A549 treated with CpdA at 1 μM for 4 hours (cell line): Measurements from ENCODE around the gene FKBP3. TPM values are rescaled to one million over a fixed set of nuclear protein-coding genes. Genes with fewer than 3 reads are reported as not detected.

Source experiments
- total RNA-seq: library from RNA; stranded (reverse); fragments of 200-300 nt; extraction: Qiagen RNA extraction; gene quantifications from 5 replicates; pipeline ENCODE4 v1.2.3, GENCODE V29; 2022; ENCODE audit warnings: low read depth

Gene FKBP3
- total RNA-seq, result 115 to 141 TPM (median 116 TPM) in 5 replicates

DNA sequence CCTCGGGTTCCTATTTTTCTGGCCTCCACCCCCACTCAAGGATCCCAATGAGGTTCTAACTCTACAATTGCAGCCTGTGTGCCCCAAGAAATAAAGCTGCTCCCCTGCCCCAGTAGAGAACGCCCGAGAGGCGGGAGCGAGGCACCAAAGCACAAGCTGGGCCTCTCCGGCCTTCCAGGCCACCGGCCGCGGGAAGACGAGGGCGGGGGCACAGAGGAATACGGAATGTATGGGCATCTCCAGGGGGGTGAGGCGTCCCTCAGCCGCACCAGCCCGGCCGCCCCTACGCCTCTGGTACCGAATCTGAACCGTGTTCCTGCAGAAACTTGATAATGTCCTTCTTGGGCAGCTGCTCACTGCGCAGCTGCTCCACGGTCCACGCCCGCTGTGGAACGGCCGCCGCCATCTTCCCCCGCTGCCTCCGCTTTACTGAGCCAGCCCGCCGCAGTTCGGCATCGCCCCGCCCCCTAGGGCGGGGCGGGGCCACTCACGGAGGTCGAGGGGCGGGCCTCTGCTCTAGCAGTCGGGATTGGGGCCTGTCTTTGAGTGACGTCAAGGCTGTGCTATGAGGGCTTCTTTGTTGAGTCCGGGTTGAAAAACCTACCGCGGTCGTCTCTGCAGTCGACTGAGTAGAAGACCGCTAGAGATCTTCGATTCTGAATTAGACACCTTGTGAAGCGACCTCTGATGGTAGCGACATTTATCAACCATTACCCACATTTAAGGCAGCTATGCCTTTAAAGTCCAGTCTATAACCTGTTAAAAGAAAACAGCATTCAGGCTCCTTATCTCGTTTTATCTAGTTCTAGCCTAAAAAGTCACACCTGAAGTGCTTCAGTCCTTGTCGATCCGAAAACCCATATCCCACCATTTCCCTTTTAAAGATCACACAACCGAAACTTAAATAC lies at the start of gene FKBP3:
Gene FKBP3 (minus strand): TSS at position 431 of the 908 bp plus-strand sequence. CDS start 25 bp downstream, at position 406.

DNA sequence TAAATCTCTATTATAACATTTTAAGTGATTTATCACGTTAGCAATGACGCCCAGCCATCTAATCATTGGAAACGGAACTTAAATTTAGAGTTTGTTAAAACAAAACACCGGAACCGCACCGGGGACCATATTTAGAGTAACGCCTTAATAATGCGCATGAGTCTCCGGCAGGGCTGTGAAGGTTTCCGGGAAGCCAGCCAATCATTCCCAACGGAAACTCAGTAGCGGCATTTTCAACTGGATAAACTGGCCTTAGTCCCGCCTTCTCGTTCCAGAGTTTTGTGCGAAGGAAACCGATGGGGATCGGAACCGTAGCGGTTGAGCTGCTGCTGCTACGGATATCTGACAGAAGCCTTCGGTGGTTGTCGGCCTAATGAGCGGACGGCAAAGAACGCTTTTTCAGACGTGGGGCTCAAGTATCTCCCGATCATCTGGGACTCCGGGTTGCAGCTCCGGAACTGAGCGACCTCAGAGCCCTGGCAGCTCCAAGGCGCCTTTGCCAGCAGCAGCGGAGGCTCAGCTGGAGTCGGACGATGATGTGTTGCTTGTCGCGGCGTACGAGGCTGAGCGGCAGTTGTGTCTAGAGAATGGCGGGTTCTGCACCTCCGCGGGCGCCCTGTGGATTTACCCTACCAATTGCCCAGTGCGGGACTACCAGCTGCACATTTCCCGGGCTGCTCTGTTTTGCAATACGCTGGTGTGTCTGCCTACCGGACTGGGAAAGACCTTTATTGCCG lies 1.5 kb upstream of the FKBP3 start, which contains the start of gene FANCM:
Gene FANCM (plus strand): TSS at position 272 of the 737 bp plus-strand sequence. CDS start 102 bp downstream, at position 374.

GRCh38 chr14:45083976-45084722 lies 50.1 kb downstream of the FKBP3 start, which contains the start of gene PRPF39:
Gene PRPF39, plus strand, starts transcription at chr14:45084116. Its CDS starts 11,124 bp downstream, at chr14:45095240.

Other genes starting within 250 kb of the FKBP3 start
- 5.1 to 6.4 TPM (median 5.6 TPM) in 5 replicates for gene KLHL28, start 172.5 kb downstream of the FKBP3 start, total RNA-seq
- 6.9 to 10.7 TPM (median 8.6 TPM) in 5 replicates for gene TOGARAM1, start 172.3 kb downstream of the FKBP3 start, total RNA-seq
- 15.4 to 24.4 TPM (median 18.9 TPM) in 5 replicates for gene PRPF39, start 50.4 kb downstream of the FKBP3 start, total RNA-seq
- 5.7 to 8.7 TPM (median 6.6 TPM) in 5 replicates for gene FANCM, start 1.4 kb upstream of the FKBP3 start, total RNA-seq
- gene MIS18BP1, start 118.7 kb upstream of the FKBP3 start, total RNA-seq, result 20.6 to 39.9 TPM (median 21.6 TPM) in 5 replicates